H1 (cell line): ENCODE measurements around the gene SMIM41. TPM values are rescaled to one million over a fixed set of nuclear protein-coding genes. Genes with fewer than 3 reads are reported as not detected.

ENCODE experiments used
- CTCF ChIA-PET: fragments of 300-600 bp; sonication (Branson Sonifier 250); formaldehyde crosslinking; loops from one replicate; lab custom pipeline; 2021; ENCODE audit not compliant: partially characterized antibody; lab: Charles Lee
- POLR2A ChIA-PET: fragments of 300-600 bp; sonication (Branson Sonifier 250); formaldehyde crosslinking; loops from one replicate; lab custom pipeline; 2021; ENCODE audit warnings: inconsistent platforms; ENCODE audit not compliant: partially characterized antibody; lab: Charles Lee
- DNase-seq, 2 experiments: peaks; one replicate each; pipeline versions ENCODE4 v3.0.0 to v3.0.0-alpha.2; 2010 to 2022; ENCODE audit warnings: low spot score in 2 of 2, low read depth in 1 of 2, mixed read lengths in 1 of 2
- FAIRE-seq: peaks from 2 replicates; lab custom pipeline; 2011; peaks lifted over from hg19 to GRCh38; lab: Jason Lieb, UNC
- H2AFZ ChIP-seq: 2 replicates; pipeline ENCODE4 v1.8.1; 2012; ENCODE audit warnings: low read length, inconsistent platforms
- H2AK5ac ChIP-seq: 2 replicates; pipeline ENCODE4 v1.6.1; 2013; ENCODE audit warnings: low read depth, low read length
- H2BK120ac ChIP-seq: replicated peaks from 2 replicates; pipeline ENCODE3; 2013; ENCODE audit warnings: low read depth, low read length, inconsistent platforms
- H2BK12ac ChIP-seq: 2 replicates; pipeline ENCODE4 v1.6.1; 2013; ENCODE audit warnings: low read depth, low read length
- H2BK15ac ChIP-seq: 2 replicates; pipeline ENCODE4 v1.6.1; 2013; ENCODE audit warnings: low read length
- H2BK20ac ChIP-seq: 2 replicates; pipeline ENCODE4 v1.6.1; 2013; ENCODE audit warnings: low read length
- H2BK5ac ChIP-seq: 2 replicates; pipeline ENCODE4 v1.6.1; 2013; ENCODE audit warnings: low read depth, low read length
- H3K14ac ChIP-seq: 2 replicates; pipeline ENCODE4 v1.6.1; 2013; ENCODE audit warnings: inconsistent platforms; ENCODE audit not compliant: insufficient read length
- H3K18ac ChIP-seq: 2 replicates; pipeline ENCODE4 v1.6.1; 2013; ENCODE audit warnings: low read length; ENCODE audit errors: extremely low read depth
- H3K23ac ChIP-seq: 2 replicates; pipeline ENCODE4 v1.6.1; 2013; ENCODE audit warnings: inconsistent platforms; ENCODE audit not compliant: insufficient read length
- H3K23me2 ChIP-seq: 2 replicates; pipeline ENCODE4 v1.6.1; 2013; ENCODE audit warnings: low read depth, low read length
- H3K27ac ChIP-seq: 2 replicates; pipeline ENCODE4 v1.6.1; 2011; ENCODE audit warnings: low read depth, low read length, inconsistent platforms
- H3K27me3 ChIP-seq, 4 experiments: replicated peaks in 1 of 4; 1 replicate in 1 of 4; 2 replicates in 3 of 4; pipeline versions ENCODE4 v1.6.1 to v1.8.1; 2011 to 2013; ENCODE audit warnings: low read length in 3 of 4, mild to moderate bottlenecking in 3 of 4, inconsistent platforms in 2 of 4, mixed read lengths in 2 of 4, moderate library complexity in 1 of 4; ENCODE audit not compliant: control insufficient read depth in 3 of 4, insufficient read depth in 3 of 4; ENCODE audit errors: extremely low read depth in 1 of 4
- H3K36me3 ChIP-seq, 4 experiments: 2 replicates each; pipeline versions ENCODE4 v1.6.1 to v1.8.1; 2011 to 2013; ENCODE audit warnings: mild to moderate bottlenecking in 4 of 4, low read length in 3 of 4, moderate library complexity in 2 of 4, control low read depth in 1 of 4, inconsistent platforms in 1 of 4; ENCODE audit not compliant: insufficient read depth in 4 of 4, control insufficient read depth in 2 of 4
- H3K4ac ChIP-seq: replicated peaks from 2 replicates; pipeline ENCODE3; 2013; ENCODE audit warnings: low read length, low read depth, mixed read lengths, inconsistent platforms; ENCODE audit not compliant: insufficient read length
- H3K4me1 ChIP-seq, 4 experiments: replicated peaks in 1 of 4; 1 replicate in 1 of 4; 2 replicates in 3 of 4; pipeline versions ENCODE4 v1.6.1 to v1.8.1; 2011 to 2013; ENCODE audit warnings: low read length in 3 of 4, inconsistent platforms in 2 of 4, mixed read lengths in 1 of 4; ENCODE audit not compliant: insufficient read depth in 4 of 4, control insufficient read depth in 3 of 4
- H3K4me2 ChIP-seq, 2 experiments: 2 replicates each; pipeline versions ENCODE4 v1.6.1 to v1.8.1; 2011 to 2013; ENCODE audit warnings: low read depth in 2 of 2, low read length in 2 of 2, control low read depth in 1 of 2, inconsistent platforms in 1 of 2, mild to moderate bottlenecking in 1 of 2; ENCODE audit not compliant: insufficient read depth in 1 of 2
- H3K4me3 ChIP-seq, 4 experiments: fragments of 200-600, 300-600 bp in 1 of 4; sonication (generic), shearing (Covaris generic), sonication (Bioruptor Twin) in 1 of 4; 2 replicates each; pipeline versions ENCODE4 v1.5.1 to v1.8.1; 2011 to 2016; ENCODE audit warnings: low read length in 4 of 4, low read depth in 3 of 4, control low read depth in 2 of 4, inconsistent platforms in 2 of 4, mild to moderate bottlenecking in 2 of 4, mixed read lengths in 1 of 4, moderate library complexity in 1 of 4; ENCODE audit not compliant: insufficient read depth in 2 of 4; ENCODE audit errors: extremely low read depth in 1 of 4
- H3K56ac ChIP-seq: replicated peaks from 2 replicates; pipeline ENCODE3; 2013; ENCODE audit warnings: low read depth, mild to moderate bottlenecking, mixed read lengths, low read length, inconsistent platforms; ENCODE audit not compliant: insufficient read length
- H3K79me1 ChIP-seq: 2 replicates; pipeline ENCODE4 v1.6.1; 2013; ENCODE audit warnings: low read depth, low read length, control low read depth
- H3K79me2 ChIP-seq, 2 experiments: 2 replicates each; pipeline versions ENCODE4 v1.6.1 to v1.8.1; 2012 to 2013; ENCODE audit warnings: low read length in 2 of 2, mild to moderate bottlenecking in 2 of 2, inconsistent platforms in 1 of 2; ENCODE audit not compliant: insufficient read depth in 2 of 2, control insufficient read depth in 1 of 2
- H3K9ac ChIP-seq, 4 experiments: replicated peaks in 1 of 4; 1 replicate in 1 of 4; 2 replicates in 3 of 4; pipeline versions ENCODE4 v1.6.1 to v1.8.1; 2011 to 2013; ENCODE audit warnings: low read depth in 3 of 4, low read length in 3 of 4, control low read depth in 2 of 4, mild to moderate bottlenecking in 2 of 4, moderate library complexity in 2 of 4, inconsistent platforms in 1 of 4; ENCODE audit errors: extremely low read depth in 1 of 4
- H3K9me3 ChIP-seq, 2 experiments: 2 replicates each; pipeline versions ENCODE4 v1.6.1 to v1.8.1; 2012 to 2013; ENCODE audit warnings: mild to moderate bottlenecking in 2 of 2, moderate library complexity in 2 of 2, control low read depth in 1 of 2, inconsistent platforms in 1 of 2, low read depth in 1 of 2, low read length in 1 of 2, mixed read lengths in 1 of 2; ENCODE audit not compliant: insufficient read depth in 2 of 2
- H4K20me1 ChIP-seq, 2 experiments: replicated peaks in 1 of 2; 2 replicates each; pipeline versions ENCODE3 to v1.8.1; 2011 to 2013; ENCODE audit warnings: inconsistent platforms in 2 of 2, low read length in 2 of 2, mild to moderate bottlenecking in 1 of 2; ENCODE audit not compliant: insufficient read depth in 2 of 2, control insufficient read depth in 1 of 2
- H4K5ac ChIP-seq: 2 replicates; pipeline ENCODE4 v1.6.1; 2013; ENCODE audit warnings: low read length, low read depth, mixed read lengths, inconsistent platforms; ENCODE audit not compliant: insufficient read length
- H4K8ac ChIP-seq: 2 replicates; pipeline ENCODE4 v1.8.0; 2013; ENCODE audit warnings: mild to moderate bottlenecking, moderate library complexity, low read length, inconsistent platforms; ENCODE audit not compliant: insufficient read depth; ENCODE audit errors: extremely low read depth
- H4K91ac ChIP-seq: replicated peaks from 2 replicates; pipeline ENCODE3; 2013; ENCODE audit warnings: low read length, mixed read lengths, inconsistent platforms; ENCODE audit not compliant: insufficient read length
- BACH1 ChIP-seq: IDR thresholded peaks from 2 replicates; pipeline ENCODE4 v1.6.1; 2012; ENCODE audit warnings: low read length, improper control_type of control experiment
- KDM1A ChIP-seq: fragments of 200-600, 300-600 bp; sonication (generic); IDR thresholded peaks from 2 replicates; pipeline ENCODE4 v1.7.1; 2016; ENCODE audit warnings: mild to moderate bottlenecking, low read length, borderline replicate concordance
- SP1 ChIP-seq: IDR thresholded peaks from 2 replicates; pipeline ENCODE4 v1.6.1; 2011; ENCODE audit warnings: low read depth, low read length
- WGBS, 2 experiments: shearing (Covaris generic) in 1 of 2; methylation state at CpG; one replicate each; pipeline versions ENCODE4 v1.1.6 to v1.1.7; 2013 to 2015; ENCODE audit warnings: low lambda C conversion rate in 2 of 2, mixed read lengths in 2 of 2, inconsistent platforms in 1 of 2, low coverage in 1 of 2, missing lambda C conversion rate in 1 of 2; ENCODE audit not compliant: insufficient replicate concordance in 2 of 2, insufficient coverage in 1 of 2, insufficient read length in 1 of 2; ENCODE audit errors: extremely low coverage in 1 of 2, missing lambda C conversion rate in 1 of 2; 5-methylcytosine and 5-hydroxymethylcytosine counted together
- polyA plus RNA-seq, 7 experiments: library from polyadenylated mRNA; depleted of rRNA in 3 of 7; stranded (reverse) in 5 of 7; unstranded in 2 of 7; fragments of >200 nt in 5 of 7; fragments of 200-250 nt in 2 of 7; gene quantifications; 1 replicate in 5 of 7; 2 replicates in 1 of 7; 4 replicates in 1 of 7; pipeline versions ENCODE4 v1.2.1 to v1.2.3, GENCODE V29; 2011 to 2013; ENCODE audit warnings: missing spikeins in 2 of 7, mixed read lengths in 2 of 7
- total RNA-seq: library from RNA; stranded (reverse); fragmentation: NEBNext Ultra II Directional; extraction: Animal tissue kit (Norgen Biotek cat#: 25700); gene quantifications from 2 replicates; pipeline ENCODE4 v1.2.1, GENCODE V29; 2021

SMIM41 gene
- total and polyA plus RNA-seq, 2 of the 8 experiments (the other 6 are each of a cell fraction or from before 2014, with no cell fraction given), result 0.28 to 0.98 TPM

DNA sequence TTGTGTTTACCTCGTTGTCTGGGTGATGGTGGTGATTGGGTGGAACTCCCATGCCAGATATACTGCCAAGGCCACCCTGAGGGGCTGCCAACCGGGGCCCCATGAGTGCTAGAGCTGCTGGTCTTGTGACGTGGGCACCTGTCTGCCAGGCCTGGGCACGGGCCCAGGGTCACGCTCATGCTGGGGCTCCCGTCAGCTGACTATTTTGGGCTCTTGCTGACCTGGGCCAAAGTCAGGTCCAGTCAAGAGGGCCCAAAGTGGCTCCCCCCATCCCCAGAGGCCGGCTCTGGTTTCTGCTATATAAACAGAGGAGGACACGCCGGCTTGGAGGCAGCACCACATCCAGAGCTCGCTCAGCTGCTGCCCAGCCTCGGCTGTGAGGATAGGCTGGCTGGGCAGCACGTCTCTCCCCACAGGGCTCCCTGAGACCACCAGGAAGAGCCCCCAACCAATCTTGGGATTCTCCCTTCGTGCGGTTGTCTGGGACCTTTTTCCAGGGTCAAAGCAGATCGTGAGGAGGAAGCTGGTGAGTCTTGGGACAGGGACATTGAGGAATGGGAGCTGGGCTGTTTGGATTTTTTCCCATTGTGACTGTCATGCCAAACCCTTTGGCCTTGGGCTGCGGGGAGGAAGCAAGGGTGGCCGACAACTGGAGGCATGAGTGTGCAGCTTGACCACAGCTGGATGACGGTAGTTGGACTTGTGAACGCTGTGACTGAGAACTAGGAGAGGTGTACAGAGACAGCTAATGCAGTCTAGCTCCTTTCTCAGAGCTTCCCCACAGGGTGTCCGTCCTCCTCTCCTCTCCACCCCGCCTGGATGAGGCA, 35.9 kb upstream of the SMIM41 start:
- Histone ChIP-seq H2BK5ac (no peak overlapping the region), H2BK120ac (no peak overlapping the region), H3K27me3 (peaks cover 0 to 2% (median under 1%) of the 10 kb centered on the region in 4 experiments; a peak in 3 of 7 replicates)
- CTCF ChIA-PET, result interaction anchor here (0.7 to 15.8 kb wide), 12 partner anchors 15 to 334 kb away, joined by 3 to 294 read pairs (median 6); partner anchors contain the start of genes ATG101 and SMIM41
- no peak for TF ChIP-seq SP1
- no peak for TF ChIP-seq BACH1
- no peak for TF ChIP-seq KDM1A
- TF ChIP-seq, all 59 proteins: peak for 0
- H2AK5ac ChIP-seq, result no peak overlapping the region
- H3K9me3 ChIP-seq, result no peaks in the 10 kb centered on the region
- H3K23ac ChIP-seq, result no peak overlapping the region
- no peak overlapping the region for H2BK15ac ChIP-seq
- H3K79me2 ChIP-seq, result peaks cover 0 to 19% of the 10 kb centered on the region in 2 experiments; a peak in 2 of 4 replicates
- H3K4ac ChIP-seq, result no peak overlapping the region
- H2BK12ac ChIP-seq, result no peak overlapping the region
- H3K9ac ChIP-seq, result no peak overlapping the region
- H3K4me3 ChIP-seq, result no peak overlapping the region
- no peak overlapping the region for H4K5ac ChIP-seq
- H4K8ac ChIP-seq, result no peak overlapping the region
- H3K36me3 ChIP-seq, result no peaks in the 10 kb centered on the region; a peak in 2 of 8 replicates
- POLR2A ChIA-PET, result interaction anchor here (0.7 to 2.4 kb wide), 6 partner anchors 9 to 36 kb away, joined by 3 to 11 read pairs (median 4); partner anchors contain the start of genes ATG101 and SMIM41
- H3K27ac ChIP-seq, result no peak overlapping the region
- H3K23me2 ChIP-seq, result no peaks in the 10 kb centered on the region
- no peak overlapping the region for H2BK20ac ChIP-seq
- H4K91ac ChIP-seq, result no peak overlapping the region
- DNase-seq, result no peak
- no peak overlapping the region for H3K14ac ChIP-seq
- H4K20me1 ChIP-seq, result peaks cover 4 to 20% of the 10 kb centered on the region in 2 experiments
- H3K79me1 ChIP-seq, result peaks cover 4% of the 10 kb centered on the region
- 88% methylated on average over 16 of the region's 21 CpGs; no CpG with 5 or more reads in 1 of the 2 experiments for whole genome bisulfite sequencing, 2 experiments
- no peak overlapping the region for H3K56ac ChIP-seq
- no peak for FAIRE-seq
- peaks cover 0 to 3% (median 0%) of the 10 kb centered on the region in 4 experiments; a peak in 2 of 7 replicates for H3K4me1 ChIP-seq
- H3K4me2 ChIP-seq, result no peak overlapping the region
- H2AFZ ChIP-seq, result no peak overlapping the region
- H3K18ac ChIP-seq, result no peak overlapping the region
